ENCODE measurements around the gene EIF4EBP3. TPM values are rescaled to one million over a fixed set of nuclear protein-coding genes. Genes with fewer than 3 reads are reported as not detected.

The EIF4EBP3 gene
- polyA plus RNA-seq, 1 experiment, result 1.7 TPM

DNA sequence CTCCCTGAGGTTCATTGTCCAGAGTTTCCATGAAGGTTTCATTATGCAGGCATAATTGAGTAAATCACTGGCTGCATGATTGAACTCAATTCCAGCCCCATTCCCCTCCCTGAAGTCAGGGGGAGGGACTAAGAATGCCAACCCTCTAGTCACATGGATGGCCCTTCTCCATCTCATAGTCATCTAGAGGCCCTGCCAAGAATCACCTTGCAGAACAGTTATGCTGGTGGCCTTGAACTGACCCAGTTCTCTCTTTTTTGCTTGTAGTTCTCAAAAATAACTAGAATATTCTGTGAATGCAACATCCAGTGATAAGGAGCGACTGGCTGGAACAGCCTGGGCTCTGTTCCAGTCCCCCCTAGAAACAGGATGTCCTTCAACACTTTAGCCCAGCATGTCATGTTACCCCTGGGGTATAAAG is 48.9 kb downstream of the EIF4EBP3 start:
- no peak for DNase-seq (ENCODE audit: low read depth, low spot score)
- no peaks in the 10 kb centered on the region; the same call in 1 of the 2 replicates for H3K9me3 ChIP-seq (ENCODE audit: control insufficient read depth, insufficient read depth, low read length)
- H3K27me3 ChIP-seq (ENCODE audit: control insufficient read depth, insufficient read depth, low read length), result peaks cover 10% of the 10 kb centered on the region
- POLR2A ChIA-PET, result no interaction called here
- CTCF ChIA-PET, result no interaction called here
- no peak overlapping the region for H3K4me3 ChIP-seq (ENCODE audit: low read depth, low read length)
- H3K27ac ChIP-seq (ENCODE audit: low read depth, low read length), result no peak overlapping the region
- TF ChIP-seq, protein P1, sequence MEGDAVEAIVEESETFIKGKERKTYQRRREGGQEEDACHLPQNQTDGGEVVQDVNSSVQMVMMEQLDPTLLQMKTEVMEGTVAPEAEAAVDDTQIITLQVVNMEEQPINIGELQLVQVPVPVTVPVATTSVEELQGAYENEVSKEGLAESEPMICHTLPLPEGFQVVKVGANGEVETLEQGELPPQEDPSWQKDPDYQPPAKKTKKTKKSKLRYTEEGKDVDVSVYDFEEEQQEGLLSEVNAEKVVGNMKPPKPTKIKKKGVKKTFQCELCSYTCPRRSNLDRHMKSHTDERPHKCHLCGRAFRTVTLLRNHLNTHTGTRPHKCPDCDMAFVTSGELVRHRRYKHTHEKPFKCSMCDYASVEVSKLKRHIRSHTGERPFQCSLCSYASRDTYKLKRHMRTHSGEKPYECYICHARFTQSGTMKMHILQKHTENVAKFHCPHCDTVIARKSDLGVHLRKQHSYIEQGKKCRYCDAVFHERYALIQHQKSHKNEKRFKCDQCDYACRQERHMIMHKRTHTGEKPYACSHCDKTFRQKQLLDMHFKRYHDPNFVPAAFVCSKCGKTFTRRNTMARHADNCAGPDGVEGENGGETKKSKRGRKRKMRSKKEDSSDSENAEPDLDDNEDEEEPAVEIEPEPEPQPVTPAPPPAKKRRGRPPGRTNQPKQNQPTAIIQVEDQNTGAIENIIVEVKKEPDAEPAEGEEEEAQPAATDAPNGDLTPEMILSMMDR (IDR thresholded peaks at IDR 0.05; ENCODE audit: low read depth, low read length), result no peak

DNA sequence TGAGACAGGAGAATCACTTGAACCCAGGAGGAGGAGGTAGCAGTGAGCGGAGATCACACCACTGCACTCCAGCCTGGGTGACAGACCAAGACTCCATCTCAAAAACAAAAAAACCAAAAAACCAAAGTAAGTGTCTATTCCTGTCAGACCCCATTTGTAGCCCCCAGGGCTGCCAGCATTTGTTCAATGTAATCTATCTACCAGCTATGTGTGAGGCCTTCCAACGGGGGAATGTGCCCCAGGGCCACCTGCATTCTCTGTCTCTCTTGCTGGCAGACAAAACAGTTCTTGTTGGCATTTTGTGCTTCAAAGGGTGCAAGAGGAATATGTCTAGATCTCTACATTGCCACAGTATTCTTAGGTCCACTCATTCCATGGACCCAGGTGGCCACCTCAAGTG is 51.4 kb downstream of the EIF4EBP3 start:
- ChIA-PET POLR2A (no interaction called here), CTCF (no interaction called here)
- Histone ChIP-seq H3K9me3 (ENCODE audit: control insufficient read depth, insufficient read depth, low read length) (no peaks in the 10 kb centered on the region), H3K27ac (ENCODE audit: low read depth, low read length) (no peak overlapping the region), H3K27me3 (ENCODE audit: control insufficient read depth, insufficient read depth, low read length) (peaks cover 10% of the 10 kb centered on the region), H3K4me3 (ENCODE audit: low read depth, low read length) (no peak overlapping the region)
- DNase-seq (ENCODE audit: low read depth, low spot score), result no peak
- TF ChIP-seq, protein P1 (IDR thresholded peaks at IDR 0.05; ENCODE audit: low read depth, low read length), result no peak

Small RNA genes within 50 kb of the gene (small RNA-seq; reads per million reads assigned to genes)
- gene RF00279 (ENCODE audit: insufficient read length, low read depth), result not detected
- gene RF00443 (ENCODE audit: insufficient read length, low read depth), result not detected

Other genes starting within 250 kb of the EIF4EBP3 start
- gene PFDN1, start 244.6 kb upstream of the EIF4EBP3 start, polyA plus RNA-seq (2011; rRNA removed), result 112 TPM in 2 replicates
- 6.6 and 7.0 TPM in 2 replicates for gene HBEGF, start 201.1 kb upstream of the EIF4EBP3 start, polyA plus RNA-seq (2011; rRNA removed)
- gene SLC4A9, start 187.5 kb upstream of the EIF4EBP3 start, polyA plus RNA-seq (2011; rRNA removed), result not detected in 2 replicates
- 54.3 and 56.6 TPM in 2 replicates for gene ANKHD1, start 145.8 kb upstream of the EIF4EBP3 start, polyA plus RNA-seq (2011; rRNA removed)
- 52.3 and 52.8 TPM in 2 replicates for gene SRA1, start 9.8 kb downstream of the EIF4EBP3 start, polyA plus RNA-seq (2011; rRNA removed)
- gene APBB3, start 16.9 kb downstream of the EIF4EBP3 start, polyA plus RNA-seq (2011; rRNA removed), result 13.6 and 14.9 TPM in 2 replicates
- gene SLC35A4, start 17.2 kb downstream of the EIF4EBP3 start, polyA plus RNA-seq (2011; rRNA removed), result 63.4 and 86.2 TPM in 2 replicates
- 0.29 and 0.71 TPM in 2 replicates for gene CD14, start 85.5 kb downstream of the EIF4EBP3 start, polyA plus RNA-seq (2011; rRNA removed)
- gene TMCO6, start 91.8 kb downstream of the EIF4EBP3 start, polyA plus RNA-seq (2011; rRNA removed), result 5.0 and 5.7 TPM in 2 replicates
- 64.0 and 85.6 TPM in 2 replicates for gene NDUFA2, start 100.0 kb downstream of the EIF4EBP3 start, polyA plus RNA-seq (2011; rRNA removed)
- 118 and 136 TPM in 2 replicates for gene IK, start 100.2 kb downstream of the EIF4EBP3 start, polyA plus RNA-seq (2011; rRNA removed)
- gene WDR55, start 117.2 kb downstream of the EIF4EBP3 start, polyA plus RNA-seq (2011; rRNA removed), result 13.6 and 14.3 TPM in 2 replicates
- gene DND1, start 125.9 kb downstream of the EIF4EBP3 start, polyA plus RNA-seq (2011; rRNA removed), result 0.14 and 0.31 TPM in 2 replicates
- 93.6 and 98.8 TPM in 2 replicates for gene HARS1, start 143.7 kb downstream of the EIF4EBP3 start, polyA plus RNA-seq (2011; rRNA removed)
- gene HARS2, start 143.8 kb downstream of the EIF4EBP3 start, polyA plus RNA-seq (2011; rRNA removed), result 39.9 and 48.6 TPM in 2 replicates
- gene ZMAT2, start 152.8 kb downstream of the EIF4EBP3 start, polyA plus RNA-seq (2011; rRNA removed), result 66.6 and 82.8 TPM in 2 replicates
- gene PCDHA1, start 238.5 kb downstream of the EIF4EBP3 start, polyA plus RNA-seq (2011; rRNA removed), result 0.06 and 0.09 TPM in 2 replicates
- gene PCDHA2, start 247.2 kb downstream of the EIF4EBP3 start, polyA plus RNA-seq (2011; rRNA removed), result 0.05 and 0.07 TPM in 2 replicates